SK-N-SH (cell line): ENCODE measurements around the gene RIC3. TPM values are rescaled to one million over a fixed set of nuclear protein-coding genes. Genes with fewer than 3 reads are reported as not detected.

Source experiments
- CTCF ChIA-PET: fragments of 300-600, 350-600 bp; formaldehyde crosslinking; extraction: SDS; loops from one replicate; lab custom pipeline; 2021; lab: Yijun Ruan, JAX
- POLR2A ChIA-PET: fragments of 350-600 bp; sonication (Branson Sonifier 250); formaldehyde crosslinking; extraction: SDS; loops from one replicate; lab custom pipeline; 2020; ENCODE audit warnings: antibody characterized with exemption, inconsistent platforms; lab: Yijun Ruan, JAX
- DNase-seq: peaks from one replicate; pipeline ENCODE4 v3.0.0; 2012
- H2AFZ ChIP-seq: fragments of 200-600 bp; sonication (generic); 2 replicates; pipeline ENCODE4 v1.8.1; 2016; ENCODE audit warnings: antibody characterized with exemption, mild to moderate bottlenecking, low read depth
- H3F3A ChIP-seq: fragments of 200-600 bp; sonication (generic); replicated peaks from 2 replicates; pipeline ENCODE3; 2016; ENCODE audit warnings: antibody characterized with exemption, mild to moderate bottlenecking; ENCODE audit not compliant: insufficient read depth
- H3K27ac ChIP-seq, 2 experiments: fragments of 200-500 bp in 1 of 2; fragments of 200-600 bp in 1 of 2; sonication (Bioruptor generic) in 1 of 2; sonication (generic), shearing (Covaris generic) in 1 of 2; 2 replicates each; pipeline versions ENCODE4 v1.5.1 to v1.6.1; 2014 to 2016; ENCODE audit warnings: low read depth in 2 of 2, inconsistent platforms in 1 of 2, low read length in 1 of 2, mild to moderate bottlenecking in 1 of 2, mixed read lengths in 1 of 2
- H3K27me3 ChIP-seq: fragments of 200-600 bp; sonication (generic), shearing (Covaris generic); 2 replicates; pipeline ENCODE4 v1.6.1; 2016; ENCODE audit warnings: mixed run types; ENCODE audit not compliant: insufficient read depth
- H3K36me3 ChIP-seq, 2 experiments: fragments of 200-500 bp in 1 of 2; fragments of 200-600 bp in 1 of 2; sonication (Bioruptor generic) in 1 of 2; sonication (generic) in 1 of 2; replicated peaks in 1 of 2; 2 replicates each; pipeline versions ENCODE3 to v1.5.1; 2014 to 2016; ENCODE audit warnings: low read length in 1 of 2, mild to moderate bottlenecking in 1 of 2; ENCODE audit not compliant: insufficient read depth in 2 of 2, control insufficient read depth in 1 of 2
- H3K4me1 ChIP-seq, 2 experiments: fragments of 200-500 bp in 1 of 2; fragments of 200-600 bp in 1 of 2; sonication (Bioruptor generic) in 1 of 2; sonication (generic), shearing (Covaris generic) in 1 of 2; 2 replicates each; pipeline versions ENCODE4 v1.5.1 to v1.6.1; 2014 to 2016; ENCODE audit warnings: low read depth in 1 of 2, low read length in 1 of 2, mixed run types in 1 of 2; ENCODE audit not compliant: insufficient read depth in 2 of 2, control insufficient read depth in 1 of 2
- H3K4me2 ChIP-seq: fragments of 200-600 bp; sonication (generic), shearing (Covaris generic); 2 replicates; pipeline ENCODE4 v1.6.1; 2017; ENCODE audit warnings: mixed run types
- H3K4me3 ChIP-seq, 2 experiments: fragments of 200-500 bp in 1 of 2; fragments of 200-600 bp in 1 of 2; sonication (Bioruptor generic) in 1 of 2; sonication (generic), shearing (Covaris generic) in 1 of 2; 2 replicates each; pipeline versions ENCODE4 v1.5.1 to v1.8.1; 2014 to 2016; ENCODE audit warnings: low read depth in 2 of 2, inconsistent platforms in 1 of 2, low read length in 1 of 2, mild to moderate bottlenecking in 1 of 2, mixed read lengths in 1 of 2, moderate library complexity in 1 of 2
- H3K79me2 ChIP-seq: fragments of 200-600 bp; sonication (generic); 2 replicates; pipeline ENCODE4 v1.8.1; 2017; ENCODE audit warnings: mild to moderate bottlenecking; ENCODE audit not compliant: insufficient read depth
- H3K9ac ChIP-seq: fragments of 200-600 bp; sonication (generic); 2 replicates; pipeline ENCODE4 v1.6.1; 2017; ENCODE audit warnings: mixed run types
- H3K9me2 ChIP-seq: fragments of 200-600 bp; sonication (generic); 2 replicates; pipeline ENCODE4 v1.6.1; 2017; ENCODE audit warnings: mixed run types
- H3K9me3 ChIP-seq: fragments of 200-600 bp; sonication (generic); 2 replicates; pipeline ENCODE4 v1.6.1; 2017; ENCODE audit warnings: mixed run types, mild to moderate bottlenecking, moderate library complexity
- H4K20me1 ChIP-seq: fragments of 200-600 bp; sonication (generic); 2 replicates; pipeline ENCODE4 v1.6.1; 2017; ENCODE audit warnings: mild to moderate bottlenecking, mixed run types; ENCODE audit not compliant: insufficient read depth
- CTCF ChIP-seq: fragments of 200-600 bp; sonication (generic); IDR thresholded peaks from 2 replicates; pipeline ENCODE4 v1.6.1; 2017; ENCODE audit warnings: antibody characterized with exemption, mild to moderate bottlenecking, moderate library complexity
- GABPA ChIP-seq: IDR thresholded peaks from 2 replicates; pipeline ENCODE4 v1.4.0; 2012; ENCODE audit warnings: low read depth, mild to moderate bottlenecking
- IRF3 ChIP-seq: fragments of 150-350 bp; IDR thresholded peaks from 2 replicates; pipeline ENCODE4 v1.6.1; 2016; ENCODE audit warnings: mild to moderate bottlenecking, low read depth, low read length
- RAD21 ChIP-seq: IDR thresholded peaks from 2 replicates; pipeline ENCODE4 v1.6.1; 2012; ENCODE audit warnings: mild to moderate bottlenecking, low read length
- SMC3 ChIP-seq: IDR thresholded peaks from 2 replicates; pipeline ENCODE4 v1.6.1; 2012; ENCODE audit warnings: low read depth, low read length, improper control_type of control experiment
- USF1 ChIP-seq: IDR thresholded peaks from 2 replicates; pipeline ENCODE4 v1.4.0; 2012; ENCODE audit warnings: low read depth, borderline replicate concordance
- USF2 ChIP-seq: fragments of 150-350 bp; IDR thresholded peaks from 2 replicates; pipeline ENCODE4 v1.6.1; 2017; ENCODE audit warnings: antibody characterized with exemption, low read length, low read depth, borderline replicate concordance
- ZBTB33 ChIP-seq: IDR thresholded peaks from 2 replicates; pipeline ENCODE4 v1.4.0; 2012; ENCODE audit warnings: low read depth, borderline replicate concordance
- WGBS: methylation state at CpG from one replicate; pipeline ENCODE4 v1.1.6; 2017; ENCODE audit warnings: low lambda C conversion rate; 5-methylcytosine and 5-hydroxymethylcytosine counted together
- polyA plus RNA-seq, 3 experiments: library from polyadenylated mRNA; depleted of rRNA; stranded (reverse); fragments of >200 nt; gene quantifications; 2 replicates each; pipeline ENCODE4 v1.2.3, GENCODE V29; 2012

Gene RIC3
- polyA plus RNA-seq, 1 of the 3 experiments (the other 2 are of a cell fraction), result 0.54 TPM

GRCh38 chr11:8087756-8088155 lies 81.1 kb downstream of the RIC3 start (continued):
- TF ChIP-seq ZBTB33 (no peak), USF2 (no peak), IRF3 (no peak)

- POLR2A ChIA-PET, result interaction anchor here (1.3 to 2.2 kb wide), 2 partner anchors 19 kb away, joined by 4 to 14 read pairs; no protein-coding TSS in a partner anchor
- TF ChIP-seq CTCF (peak; percentile 38; the same call in 1 of the 2 replicates), RAD21 (peak; percentile 47), SMC3 (peak; percentile 38; the same call in 1 of the 2 replicates), GABPA (no peak), USF1 (no peak)
- TF ChIP-seq, all 33 proteins: peak for 3
- DNase-seq, result no peak
- no peak overlapping the region for H2AFZ ChIP-seq
- peak overlapping the region in 1 of 2 experiments; percentile 92; a peak in 2 of 4 replicates for H3K27ac ChIP-seq
- H3F3A ChIP-seq, result no peaks in the 10 kb centered on the region
- CTCF ChIA-PET, result interaction anchor here (0.6 to 26.8 kb wide), 14 partner anchors 9 to 1575 kb away, joined by 3 to 620 read pairs (median 14); partner anchors contain the start of genes EIF3F and TUB
- H3K4me2 ChIP-seq, result 0 out of 2 replicates have a peak overlapping the region, but pooled peaks have one; percentile 19
- no peak overlapping the region for H3K9ac ChIP-seq
- H3K4me1 ChIP-seq, result peaks cover 12 to 92% of the 10 kb centered on the region in 2 experiments; a peak in 3 of 4 replicates
- no peaks in the 10 kb centered on the region for H3K27me3 ChIP-seq
- H3K4me3 ChIP-seq, result no peak overlapping the region
- H3K9me2 ChIP-seq, result no peaks in the 10 kb centered on the region
- H3K9me3 ChIP-seq, result no peaks in the 10 kb centered on the region
- 0 out of 2 replicates have a peak, but pooled peaks cover 2% of the 10 kb centered on the region for H3K79me2 ChIP-seq
- H4K20me1 ChIP-seq, result peaks cover 39% of the 10 kb centered on the region
- H3K36me3 ChIP-seq, result peaks cover 0 to 7% of the 10 kb centered on the region in 2 experiments
- WGBS, result 82% methylated on average over 3 of the region's 4 CpGs
Measured at GRCh38 chr11:8087185-8087584, 81.6 kb downstream of the RIC3 start.
